ENCODE results near the gene SLC2A4.
A peak's percentile ranks its signal among the peaks of the same experiment; 100 is the strongest.
"Not testable (repeated sequence)": the region's sequence is repeated elsewhere in the genome, so short reads cannot be mapped to it uniquely, and the experiment has no call there.

Gene SLC2A4

DNA sequence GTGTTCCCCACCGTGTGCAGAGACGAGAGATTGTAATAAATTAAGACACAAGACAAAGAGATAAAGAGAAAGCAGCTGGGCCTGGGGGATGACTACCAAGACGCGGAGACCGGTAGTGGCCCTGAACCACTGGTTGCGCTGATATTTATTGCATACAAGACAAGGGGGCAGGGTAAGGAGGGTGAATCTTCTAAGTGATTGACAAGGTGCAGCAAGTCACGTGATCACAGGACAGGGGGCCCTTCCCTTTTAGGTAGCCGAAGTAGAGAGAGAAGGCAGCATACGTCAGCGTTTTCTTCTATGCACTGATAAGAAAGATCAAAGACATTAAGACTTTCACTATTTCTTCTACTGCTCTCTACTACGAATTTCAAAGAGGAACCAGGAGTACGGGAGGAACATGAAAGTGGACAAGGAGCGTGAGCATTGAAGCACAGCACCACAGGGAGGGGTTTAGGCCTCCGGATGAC lies 51.1 kb downstream of the SLC2A4 start:
- not testable (repeated sequence) for H3K36me3 ChIP-seq (ENCODE audit: control insufficient read depth, low read depth, low read length); H3K4me3 ChIP-seq (ENCODE audit: low read length); H3K27ac ChIP-seq (ENCODE audit: low read length); H3K27me3 ChIP-seq (ENCODE audit: control insufficient read depth, insufficient read depth, low read length); H3K9me3 ChIP-seq (ENCODE audit: control insufficient read depth, low read depth, low read length); H3K9ac ChIP-seq (ENCODE audit: low read length)
- peaks cover 13% of the 10 kb centered on the region for H3K4me1 ChIP-seq (ENCODE audit: control insufficient read depth, low read depth, low read length)

DNA sequence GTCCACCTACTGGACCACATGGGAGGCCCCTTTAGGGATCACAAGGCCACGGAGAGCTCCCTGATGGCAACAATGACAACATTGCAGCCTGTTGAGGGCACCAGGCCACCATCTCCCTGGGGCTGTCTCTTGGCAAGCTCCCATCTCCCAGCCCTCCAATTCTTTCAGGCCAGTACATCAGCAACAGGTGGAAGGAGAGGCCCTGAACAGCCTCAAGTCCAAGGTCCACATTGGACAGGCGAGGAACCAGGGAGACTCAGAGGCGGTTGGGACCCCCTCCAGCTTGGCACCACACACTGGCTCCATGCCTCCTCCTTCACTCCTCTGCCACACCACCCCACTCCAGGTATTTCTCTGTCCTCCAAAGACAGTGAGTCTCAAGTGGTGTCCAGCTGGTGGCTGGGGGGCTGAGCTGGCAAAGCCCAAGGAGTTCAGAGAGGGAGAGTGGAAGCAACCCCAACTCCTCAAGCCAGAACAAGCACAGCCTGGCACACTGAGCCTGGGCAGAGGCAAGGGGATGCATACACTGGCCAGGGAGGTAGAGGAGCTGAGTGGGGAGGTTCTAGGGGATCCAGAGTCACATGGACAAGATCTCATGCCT lies 53.5 kb downstream of the SLC2A4 start:
- Histone ChIP-seq H3K9me3 (ENCODE audit: control insufficient read depth, low read depth, low read length) (no peaks in the 10 kb centered on the region), H3K4me1 (ENCODE audit: control insufficient read depth, low read depth, low read length) (peaks cover 13% of the 10 kb centered on the region), H3K4me3 (ENCODE audit: low read length) (no peak overlapping the region), H3K27ac (ENCODE audit: low read length) (no peak overlapping the region), H3K27me3 (ENCODE audit: control insufficient read depth, insufficient read depth, low read length) (no peaks in the 10 kb centered on the region), H3K9ac (ENCODE audit: low read length) (no peak overlapping the region), H3K36me3 (ENCODE audit: control insufficient read depth, low read depth, low read length) (no peaks in the 10 kb centered on the region)

DNA sequence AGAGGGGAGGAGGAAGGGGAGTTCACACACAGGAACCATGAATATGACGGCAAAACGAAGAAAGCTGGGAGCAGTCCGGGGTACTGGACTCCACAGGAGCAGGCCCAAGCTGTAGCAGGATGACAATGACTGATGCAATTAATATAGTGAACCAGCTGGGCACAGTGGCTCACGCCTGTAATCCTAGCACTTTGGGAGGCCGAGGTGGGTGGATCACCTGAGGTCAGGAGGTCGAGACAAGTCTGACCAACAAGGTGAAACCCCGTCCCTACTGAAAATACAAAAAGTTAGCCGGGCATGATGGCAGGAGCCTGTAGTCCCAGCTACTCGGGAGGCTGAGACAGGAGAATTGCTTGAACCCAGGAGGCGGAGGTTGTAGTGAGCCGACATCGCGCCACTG lies 54.2 kb downstream of the SLC2A4 start:
- not testable (repeated sequence) for H3K27me3 ChIP-seq (ENCODE audit: control insufficient read depth, insufficient read depth, low read length); H3K9ac ChIP-seq (ENCODE audit: low read length); H3K27ac ChIP-seq (ENCODE audit: low read length); H3K36me3 ChIP-seq (ENCODE audit: control insufficient read depth, low read depth, low read length); H3K9me3 ChIP-seq (ENCODE audit: control insufficient read depth, low read depth, low read length); H3K4me3 ChIP-seq (ENCODE audit: low read length)
- peaks cover 13% of the 10 kb centered on the region for H3K4me1 ChIP-seq (ENCODE audit: control insufficient read depth, low read depth, low read length)

DNA sequence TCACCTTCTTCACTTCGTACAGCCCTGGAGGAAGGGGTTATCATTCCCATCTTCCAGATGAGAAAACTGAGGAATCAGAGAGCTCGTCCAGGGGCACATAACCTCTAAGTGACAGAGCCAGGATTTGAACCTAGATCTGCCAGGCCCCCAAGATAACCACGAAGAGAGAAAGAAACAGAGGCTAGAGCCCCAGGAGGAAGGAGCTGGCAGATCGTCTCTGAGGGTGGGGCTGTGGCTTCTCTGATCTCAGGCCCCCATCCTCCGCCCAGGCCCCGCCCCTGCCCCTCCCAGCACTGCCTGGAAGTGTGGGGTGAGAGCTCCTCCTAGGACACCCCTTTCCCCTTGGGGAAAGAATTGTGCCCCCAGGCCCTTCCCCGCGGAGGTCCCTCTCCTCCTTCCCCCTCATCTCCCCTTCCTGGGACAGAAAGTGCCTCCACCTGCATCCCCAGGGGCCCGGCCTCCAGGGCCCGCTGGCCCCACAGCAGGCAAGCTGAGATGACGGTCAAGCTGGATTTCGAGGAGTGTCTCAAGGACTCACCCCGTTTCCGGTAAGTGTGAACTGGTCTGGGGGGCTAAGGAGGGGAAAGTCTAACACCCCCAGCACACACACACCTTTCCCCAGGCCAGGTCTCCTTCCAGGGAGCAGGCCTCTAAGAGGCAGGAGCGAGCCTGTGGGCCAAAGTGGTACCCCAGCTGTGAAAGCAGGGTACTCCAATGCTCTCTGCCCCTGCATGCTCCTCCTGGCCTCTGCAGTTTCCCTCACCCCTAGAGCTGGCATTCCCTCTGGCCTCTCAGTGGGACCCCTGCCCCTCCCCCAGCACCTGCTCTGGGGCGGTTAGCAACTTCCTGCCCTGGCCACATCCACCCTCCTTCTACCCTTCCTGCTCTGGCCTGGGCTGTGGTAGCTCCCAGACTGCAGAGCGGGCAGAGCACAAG lies 55.0 kb downstream of the SLC2A4 start, which contains the start of gene ACAP1:
Gene ACAP1, plus strand, starts transcription at position 290 of the 936 bp plus-strand sequence. Its CDS starts 206 bp downstream, at position 496.
- Histone ChIP-seq H3K4me3 (ENCODE audit: low read length) (peak within 1 kb of the TSS; percentile 20), H3K9me3 (ENCODE audit: control insufficient read depth, low read depth, low read length) (no peaks in the 10 kb centered on the region), H3K36me3 (ENCODE audit: control insufficient read depth, low read depth, low read length) (no peaks in the 10 kb centered on the region), H3K9ac (ENCODE audit: low read length) (peak within 1 kb of the TSS; percentile 39), H3K4me1 (ENCODE audit: control insufficient read depth, low read depth, low read length) (peaks cover 13% of the 10 kb centered on the region), H3K27me3 (ENCODE audit: control insufficient read depth, insufficient read depth, low read length) (no peaks in the 10 kb centered on the region), H3K27ac (ENCODE audit: low read length) (no peak within 1 kb of the TSS)

DNA sequence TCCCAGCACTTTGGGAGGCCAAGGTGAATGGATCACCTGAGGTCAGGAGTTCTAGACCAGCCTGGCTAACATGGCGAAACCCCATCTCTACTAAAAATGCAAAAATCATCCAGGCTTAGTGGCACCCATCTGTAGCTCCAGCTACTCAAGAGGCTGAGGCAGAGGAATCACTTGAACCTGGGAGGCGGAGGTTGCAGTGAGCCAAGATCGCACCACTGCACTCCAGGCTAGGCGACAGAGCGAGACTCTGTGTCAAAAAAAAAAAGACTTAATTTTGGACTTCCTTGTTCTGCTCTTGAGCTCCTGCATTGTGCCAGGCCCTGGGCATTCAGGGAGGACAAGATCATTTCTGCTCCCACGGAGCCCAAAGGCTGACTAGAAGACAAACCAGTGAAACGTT lies 56.1 kb downstream of the SLC2A4 start:
- H3K9me3 ChIP-seq (ENCODE audit: control insufficient read depth, low read depth, low read length); H3K27ac ChIP-seq (ENCODE audit: low read length); H3K36me3 ChIP-seq (ENCODE audit: control insufficient read depth, low read depth, low read length); H3K9ac ChIP-seq (ENCODE audit: low read length); H3K27me3 ChIP-seq (ENCODE audit: control insufficient read depth, insufficient read depth, low read length); H3K4me3 ChIP-seq (ENCODE audit: low read length): not testable (repeated sequence)
- peaks cover 13% of the 10 kb centered on the region for H3K4me1 ChIP-seq (ENCODE audit: control insufficient read depth, low read depth, low read length)
